ENCODE measurements around the gene FBRSL1.

The FBRSL1 gene

DNA sequence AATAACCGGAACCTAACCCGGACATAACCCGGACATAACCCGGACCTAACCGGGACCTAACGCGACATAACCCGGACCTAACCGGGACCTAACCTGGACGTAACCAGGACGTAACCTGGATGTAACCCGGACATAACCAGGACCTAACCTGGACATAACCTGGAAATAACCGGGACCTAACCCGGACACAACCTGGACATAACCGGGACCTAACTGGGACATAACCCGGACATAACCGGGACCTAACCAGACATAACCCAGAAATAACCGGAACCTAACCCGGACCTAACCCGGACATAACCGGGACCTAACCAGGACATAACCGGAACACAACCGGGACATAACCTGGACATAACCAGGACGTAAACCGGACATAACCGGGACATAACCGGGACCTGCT lies 6.7 kb upstream of the FBRSL1 start:
- DNase-seq (ENCODE audit: low read depth in 2 of 2), result no peak

DNA sequence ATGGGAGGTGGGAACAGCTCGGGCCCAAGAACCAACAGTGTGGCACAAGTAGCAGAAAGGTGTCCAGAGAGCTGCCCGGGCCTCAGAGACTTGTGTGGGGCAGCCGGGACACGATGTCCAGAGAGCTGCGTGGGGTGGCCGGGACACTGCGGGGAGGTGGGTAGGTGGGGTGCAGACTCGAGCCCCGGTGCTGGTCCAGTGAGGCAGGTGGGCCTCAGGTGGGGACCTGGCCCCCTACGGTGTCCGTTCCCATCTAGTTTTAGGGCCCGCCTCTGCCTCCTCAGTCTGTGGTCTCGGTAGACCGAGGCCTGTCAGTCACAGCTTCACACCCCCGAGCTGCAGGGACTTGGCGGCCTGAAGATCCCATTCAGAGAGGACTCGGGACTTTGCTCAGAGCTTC lies 6.3 kb upstream of the FBRSL1 start:
- DNase-seq (ENCODE audit: low read depth in 2 of 2), result no peak

DNA sequence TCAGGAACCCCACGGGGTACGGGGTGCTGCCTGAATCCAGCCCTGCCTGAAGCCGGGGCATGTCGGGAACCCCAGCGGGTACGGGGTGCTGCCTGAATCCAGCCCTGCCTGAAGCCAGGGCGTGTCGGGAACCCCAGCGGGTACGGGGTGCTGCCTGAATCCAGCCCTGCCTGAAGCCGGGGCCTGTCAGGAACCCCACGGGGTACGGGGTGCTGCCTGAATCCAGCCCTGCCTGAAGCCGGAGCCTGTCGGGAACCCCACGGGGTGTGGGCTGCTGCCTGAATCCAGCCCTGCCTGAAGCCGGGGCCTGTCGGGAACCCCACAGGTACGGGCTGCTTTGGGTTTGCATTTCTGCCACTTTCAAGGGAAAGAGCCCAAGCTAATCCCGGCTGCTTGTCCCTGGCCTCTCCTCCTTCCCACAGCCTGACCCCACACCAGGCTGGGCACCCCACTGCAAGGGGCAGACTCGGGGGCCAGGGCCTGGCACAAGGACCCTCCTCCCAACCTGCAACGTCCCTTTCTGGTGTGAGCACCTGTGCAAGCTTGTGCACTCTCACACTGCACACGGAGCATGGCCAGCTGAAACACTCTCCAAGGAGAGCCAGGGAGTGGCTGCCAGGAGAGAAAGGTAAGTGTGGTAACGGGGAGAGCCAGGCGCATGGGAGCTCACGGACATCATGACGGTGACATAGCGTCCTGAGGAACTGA lies 5.6 kb upstream of the FBRSL1 start:
- no peak for DNase-seq (ENCODE audit: low read depth in 2 of 2)

- DNase-seq (ENCODE audit: low read depth in 2 of 2), result no peak
These were observed 5.0 kb upstream of the FBRSL1 start for GRCh38 chr12:132484891-132485441.

- DNase-seq (ENCODE audit: low read depth in 2 of 2), result no peak
These were observed 4.3 kb upstream of the FBRSL1 start for GRCh38 chr12:132485619-132486018.

DNA sequence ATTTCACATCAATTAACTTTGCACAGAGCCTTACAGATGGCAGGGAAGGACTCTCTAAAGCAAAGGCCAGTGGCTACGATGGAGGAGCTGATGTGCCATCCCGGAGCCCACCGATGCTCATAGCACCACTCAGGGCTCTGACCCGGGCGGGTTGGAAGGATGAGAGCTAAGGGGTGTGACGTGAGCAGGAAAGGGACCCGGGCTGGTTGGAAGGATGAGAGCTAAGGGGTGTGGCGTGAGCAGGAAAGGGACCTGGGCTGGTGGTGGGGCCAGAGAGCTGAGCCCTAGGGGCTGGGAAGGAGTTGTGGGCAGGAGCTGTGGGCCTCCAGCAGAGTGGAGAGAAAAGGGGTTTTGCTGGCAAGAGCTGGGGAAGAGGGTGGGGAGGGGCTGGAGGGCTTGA lies 3.8 kb upstream of the FBRSL1 start:
- no peak for DNase-seq (ENCODE audit: low read depth in 2 of 2)

DNA sequence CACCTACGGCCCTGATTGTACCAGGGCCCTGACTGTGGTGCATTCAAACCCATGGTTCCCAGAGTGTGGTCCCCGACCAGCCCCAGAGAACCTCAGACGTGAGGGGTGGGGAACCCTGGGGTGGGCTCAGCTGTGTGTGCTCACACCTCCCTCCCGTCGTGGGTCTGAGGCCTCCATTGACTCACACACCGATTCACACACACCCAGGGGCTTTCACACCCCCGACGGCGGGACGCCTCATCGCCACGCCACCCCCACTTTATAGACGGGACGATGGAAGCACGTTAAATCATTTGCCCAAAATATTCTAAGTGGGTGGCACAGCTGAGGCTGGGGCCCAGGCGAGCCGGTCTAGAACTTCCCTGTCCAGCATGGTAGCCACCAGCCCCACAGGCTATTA lies 3.4 kb upstream of the FBRSL1 start:
- no peak for DNase-seq (ENCODE audit: low read depth in 2 of 2)

DNA sequence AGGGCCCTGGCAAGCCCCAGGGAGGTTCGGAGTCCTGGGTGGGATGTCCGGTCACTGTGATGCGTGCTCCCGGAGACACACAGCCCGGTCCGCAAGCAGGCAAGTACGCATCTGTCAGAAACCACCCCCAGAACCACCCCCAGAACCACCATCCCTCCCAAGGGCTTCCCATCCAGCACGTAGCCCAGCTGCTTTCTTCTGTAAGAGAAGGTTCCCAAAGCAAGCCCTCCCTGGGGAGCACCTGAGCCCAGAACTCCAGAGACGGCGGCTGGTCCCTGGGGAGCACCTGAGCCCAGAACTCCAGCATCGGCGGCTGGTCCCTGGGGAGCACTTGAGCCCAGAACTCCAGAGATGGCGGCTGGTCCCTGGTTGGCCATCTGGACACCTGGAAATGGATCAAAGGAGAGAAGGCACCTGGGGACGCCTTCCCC lies 2.6 kb upstream of the FBRSL1 start:
- no peak for DNase-seq (ENCODE audit: low read depth in 2 of 2)

DNA sequence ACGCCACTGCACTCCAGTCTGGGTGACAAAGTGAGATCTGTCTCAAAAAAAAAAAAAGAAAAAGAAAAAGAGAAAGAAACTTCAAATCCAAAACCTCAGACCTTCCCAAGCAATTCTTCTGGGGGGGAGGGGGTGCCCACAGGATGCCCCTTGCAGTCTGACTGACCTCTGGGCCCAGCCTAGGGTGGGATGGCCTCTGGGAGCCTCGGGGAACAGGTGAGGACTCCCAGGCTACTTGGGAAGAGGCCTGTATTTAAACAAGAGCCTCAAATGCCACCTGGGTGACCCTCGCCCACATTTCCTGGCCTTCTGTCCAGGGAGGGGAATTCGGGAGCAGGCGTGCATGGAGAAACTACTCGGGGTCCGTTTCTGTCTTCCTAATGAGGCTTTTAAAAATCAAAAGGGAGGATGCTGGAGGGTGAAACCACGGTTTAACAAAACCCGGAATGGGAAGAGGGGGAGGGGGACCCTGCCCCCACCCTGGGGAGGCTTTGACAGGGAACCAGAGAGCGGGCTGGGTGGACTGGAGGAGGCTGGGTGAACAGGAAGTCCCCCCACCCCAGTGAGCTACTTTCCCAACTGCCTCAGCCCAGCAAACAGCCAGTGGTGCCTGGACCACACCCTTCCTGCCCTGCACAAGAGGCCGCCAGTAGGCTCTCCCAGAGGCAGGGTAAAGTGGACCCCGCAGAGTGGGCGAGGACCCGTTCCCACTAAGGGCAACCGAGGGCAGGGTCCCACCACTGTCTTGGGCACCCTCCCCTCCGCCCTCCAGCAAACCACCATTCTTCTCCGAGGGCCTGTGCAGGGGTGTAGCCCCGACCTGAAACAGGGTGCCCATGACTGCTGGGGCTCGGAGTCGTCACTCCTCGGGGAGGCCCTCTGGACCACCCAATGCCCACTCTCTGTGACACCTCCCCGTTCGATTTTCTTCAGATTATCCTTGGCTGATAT lies 1.5 kb upstream of the FBRSL1 start:
- no peak for DNase-seq (ENCODE audit: low read depth in 2 of 2)

- DNase-seq (ENCODE audit: low read depth in 2 of 2), result peak; percentile 49
These were observed 811 bp upstream of the FBRSL1 start for GRCh38 chr12:132489078-132489601.

DNA sequence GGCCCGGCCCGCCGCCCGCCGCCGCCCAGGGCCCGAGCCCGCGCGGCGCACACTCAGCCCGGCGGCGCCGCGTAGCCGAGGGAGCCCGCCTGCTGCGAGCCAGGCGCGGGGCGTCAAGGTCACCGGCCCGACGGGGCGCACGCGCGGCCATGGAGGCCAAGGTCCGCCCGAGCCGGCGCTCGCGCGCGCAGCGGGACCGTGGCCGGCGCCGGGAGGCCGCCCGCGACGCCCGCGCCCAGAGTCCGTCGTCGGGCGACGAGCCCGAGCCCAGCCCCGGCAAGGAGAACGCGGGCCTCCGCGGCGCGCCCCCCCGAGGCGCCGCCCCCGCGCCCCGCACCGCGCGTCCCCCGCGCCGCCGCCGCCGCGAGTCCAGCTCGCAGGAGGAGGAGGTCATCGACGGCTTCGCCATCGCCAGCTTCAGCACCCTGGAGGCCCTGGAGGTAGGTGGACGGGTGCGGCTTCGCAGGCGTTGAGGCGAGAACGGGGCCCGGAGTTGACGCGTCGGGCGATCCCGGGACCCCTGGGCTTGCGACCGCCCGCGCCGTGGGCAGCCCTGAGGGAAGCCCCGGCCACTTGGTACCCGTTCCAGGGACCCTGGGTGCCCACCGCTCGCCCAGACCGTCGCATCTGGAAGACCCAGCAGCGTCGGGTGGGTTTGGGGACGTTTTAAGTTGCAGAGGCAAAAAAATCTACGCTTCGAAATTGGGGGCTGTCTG lies 629 bp downstream of the FBRSL1 start:
- DNase-seq (ENCODE audit: low read depth in 2 of 2), result no peak

DNA sequence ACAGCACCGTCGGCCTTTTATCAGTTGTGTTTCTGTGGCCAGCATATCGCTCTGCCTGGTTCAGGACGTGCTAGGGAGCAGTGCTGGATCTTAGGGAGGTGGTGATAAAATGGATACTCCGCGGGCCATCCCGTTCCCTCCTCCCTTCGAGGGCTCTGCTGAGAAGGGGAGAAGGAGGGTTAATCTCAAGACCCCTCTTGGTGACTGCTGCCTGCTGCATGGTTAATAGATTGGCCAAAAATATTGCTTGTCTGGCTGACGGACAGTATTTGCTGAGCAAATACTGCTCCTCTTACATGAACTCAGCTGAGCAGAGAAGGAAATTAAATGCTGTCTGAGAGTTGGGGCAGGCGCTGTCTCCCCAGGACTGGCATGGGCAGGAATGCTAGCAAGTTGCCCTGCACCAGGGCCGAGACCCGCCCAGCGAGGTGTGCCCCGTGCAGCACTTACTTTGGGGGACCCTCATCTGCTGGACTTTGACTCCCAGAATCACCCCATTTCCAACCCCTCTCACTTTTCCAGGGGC lies 1.2 kb downstream of the FBRSL1 start:
- no peak for DNase-seq (ENCODE audit: low read depth in 2 of 2)

GRCh38 chr12:132491761-132492378 lies 1.9 kb downstream of the FBRSL1 start:
- DNase-seq (ENCODE audit: low read depth in 2 of 2), result no peak

DNA sequence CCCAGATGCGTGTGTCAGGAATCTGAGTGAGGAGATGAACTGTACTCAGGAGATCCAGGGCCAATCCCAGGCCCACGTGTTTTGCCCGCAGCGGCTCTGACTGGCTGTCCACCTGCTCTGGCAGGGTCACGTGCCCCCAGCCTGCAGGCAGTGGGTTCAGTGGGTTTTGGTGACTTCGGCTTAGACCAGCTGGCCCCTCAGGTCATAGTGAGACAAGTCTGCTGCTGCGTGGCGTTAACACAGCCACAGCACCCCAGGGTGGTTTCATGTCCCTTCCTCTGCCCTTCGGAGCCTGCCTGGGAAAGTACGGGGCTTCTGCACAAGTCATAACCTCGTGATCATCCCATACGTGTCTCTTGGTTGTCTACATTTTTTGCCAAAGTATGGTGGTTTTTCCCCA lies 2.6 kb downstream of the FBRSL1 start:
- DNase-seq (ENCODE audit: low read depth in 2 of 2), result no peak

DNA sequence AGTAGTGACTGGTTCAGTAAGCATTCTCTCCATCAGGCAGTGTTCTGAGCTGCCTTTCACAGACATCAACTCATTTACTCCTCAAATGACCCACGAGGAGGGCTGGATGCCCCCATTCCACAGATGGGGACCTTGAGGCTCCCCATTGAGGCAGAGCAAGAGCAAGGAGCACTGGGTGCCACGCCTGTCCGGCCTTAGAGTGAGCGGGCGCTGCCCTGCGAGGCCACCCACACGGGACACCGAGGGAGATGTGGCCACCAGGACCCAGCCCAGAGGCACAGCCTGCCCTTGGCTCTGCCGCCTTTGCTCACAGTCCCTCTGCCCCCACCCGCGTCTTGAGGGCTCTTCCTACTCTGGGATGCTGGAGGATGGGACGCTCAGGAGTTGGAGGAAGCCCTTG lies 3.0 kb downstream of the FBRSL1 start:
- no peak for DNase-seq (ENCODE audit: low read depth in 2 of 2)

DNA sequence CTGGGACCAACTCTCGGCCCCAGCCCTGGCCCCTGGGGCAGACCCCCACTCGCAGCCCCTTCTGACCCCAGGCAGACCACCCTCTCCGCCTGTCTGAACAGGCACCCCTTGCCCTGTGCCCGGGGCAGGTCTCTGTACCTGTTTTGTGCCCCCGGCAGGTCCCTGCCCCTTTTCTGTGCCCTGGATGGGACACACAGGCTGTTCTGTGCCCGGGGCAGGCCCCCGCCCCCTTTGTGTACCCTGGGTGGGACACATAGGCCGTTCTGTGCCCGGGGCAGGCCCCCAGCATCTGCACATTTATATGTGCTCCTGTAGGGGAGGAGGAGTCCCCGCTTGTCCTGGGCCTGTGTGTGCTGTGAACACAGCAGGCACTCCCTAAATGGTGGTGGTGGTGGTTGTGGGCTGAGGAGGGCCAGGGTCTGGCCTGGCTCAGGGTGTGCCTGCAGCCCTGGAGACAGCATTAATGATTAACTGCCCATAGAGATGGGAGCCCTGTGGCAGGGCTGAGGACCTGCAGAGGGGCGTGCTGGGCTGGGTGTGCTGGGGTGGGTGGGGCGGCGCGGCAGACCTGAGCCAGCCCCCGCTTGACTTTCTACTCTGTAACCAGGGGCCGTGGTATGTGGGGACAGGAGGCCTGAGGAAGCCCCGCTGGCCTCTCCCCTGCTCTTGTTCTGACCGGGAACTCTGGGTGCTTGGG lies 3.7 kb downstream of the FBRSL1 start:
- no peak for DNase-seq (ENCODE audit: low read depth in 2 of 2)

DNA sequence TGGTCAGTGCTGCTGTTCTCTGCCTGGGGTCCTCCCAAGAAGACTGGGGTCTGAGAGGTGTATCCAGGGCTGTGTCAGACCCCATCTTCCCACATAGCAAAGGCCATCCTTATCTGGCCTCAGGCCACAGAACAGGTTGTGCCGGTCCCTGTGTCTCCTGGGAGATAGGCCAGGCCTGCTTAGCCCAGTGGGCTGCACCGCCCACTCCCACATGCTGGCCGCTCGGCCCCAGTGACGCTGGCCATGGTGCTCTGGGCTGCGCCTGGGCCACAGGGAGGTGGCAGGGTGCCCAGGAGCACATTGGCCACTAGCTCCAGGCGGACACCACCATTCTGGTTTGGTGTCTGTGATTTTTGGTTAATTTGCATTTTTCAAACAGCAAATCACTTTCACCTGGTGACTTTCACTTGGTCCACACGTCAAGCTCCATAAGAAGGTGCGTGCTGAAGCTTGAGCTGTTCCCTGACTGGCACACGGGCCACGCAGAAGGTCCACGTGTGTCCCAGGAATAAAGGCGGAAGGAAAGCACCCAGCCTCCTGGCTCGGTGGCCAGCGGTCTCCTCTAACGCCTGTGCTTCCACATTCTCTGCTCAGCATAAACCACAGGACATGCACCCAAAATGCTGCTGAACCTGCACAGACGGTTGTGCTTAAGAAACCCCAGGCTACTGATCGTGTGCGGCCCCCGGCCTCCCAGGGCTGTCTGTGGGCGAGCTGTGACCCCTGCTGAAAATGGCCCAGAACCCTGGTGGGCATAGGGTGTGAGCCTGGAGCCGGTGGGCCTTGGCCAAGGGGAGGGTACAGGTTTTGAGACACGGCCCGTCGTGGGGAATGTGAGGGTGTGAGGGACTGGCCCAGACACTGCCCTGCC lies 4.6 kb downstream of the FBRSL1 start:
- DNase-seq (ENCODE audit: low read depth in 2 of 2), result no peak

DNA sequence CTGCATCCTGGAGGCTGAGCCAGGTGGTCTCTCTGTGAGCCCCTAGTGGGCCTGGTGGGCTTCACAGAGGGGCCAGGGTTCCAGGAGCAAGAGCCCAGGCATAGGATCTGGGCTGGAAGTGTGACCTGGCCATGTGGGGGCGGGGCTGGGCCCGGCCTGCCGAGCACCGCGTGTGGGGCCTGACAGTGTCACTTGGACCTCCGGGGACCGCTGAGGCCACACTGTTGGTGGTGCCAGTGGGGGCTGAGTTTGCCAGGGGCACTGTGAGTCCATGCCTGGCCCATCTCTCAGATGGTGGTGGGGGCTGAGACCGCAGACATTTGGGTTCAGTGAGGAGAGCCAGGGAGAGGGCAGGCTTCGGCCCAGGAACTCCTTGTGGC lies 5.2 kb downstream of the FBRSL1 start:
- DNase-seq (ENCODE audit: low read depth in 2 of 2), result no peak

GRCh38 chr12:132495629-132496357 lies 5.8 kb downstream of the FBRSL1 start:
- DNase-seq (ENCODE audit: low read depth in 2 of 2), result no peak
